Activated B cell treated with CpG ODN at 0.5 μM for 24 hours (primary cell): ENCODE results near the gene PSMA5. TPM values are rescaled to one million over a fixed set of nuclear protein-coding genes. Genes with fewer than 3 reads are reported as not detected.
"Not testable (repeated sequence)": the region's sequence is repeated elsewhere in the genome, so short reads cannot be mapped to it uniquely, and the experiment has no call there.

Experiments used
- ATAC-seq: fragments of 200-7000 bp; cut with Tn5 transposase; one replicate; pipeline ENCODE4 v1.10.0; 2021; ENCODE audit warnings: low read depth, mild to moderate bottlenecking, moderate library complexity
- CTCF ChIA-PET: fragments of 350-600 bp; sonication (Branson Sonifier 250); formaldehyde crosslinking; loops from one replicate; lab custom pipeline; 2021; ENCODE audit warnings: antibody characterized with exemption; lab: Charles Lee
- POLR2A ChIA-PET: fragments of 350-600 bp; sonication (Branson Sonifier 250); formaldehyde crosslinking; loops from one replicate; lab custom pipeline; 2021; ENCODE audit warnings: antibody characterized with exemption; lab: Charles Lee
- DNase-seq: peaks from one replicate; pipeline ENCODE4 v3.0.0; 2022
- H3K27ac Mint-ChIP-seq: one replicate; pipeline ENCODE4 v1.8.0; 2020; ENCODE audit warnings: mixed read lengths
- H3K27me3 Mint-ChIP-seq: one replicate; pipeline ENCODE4 v1.8.0; 2021; ENCODE audit warnings: mixed read lengths
- H3K36me3 Mint-ChIP-seq: one replicate; pipeline ENCODE4 v1.8.0; 2021; ENCODE audit warnings: low read depth, mixed read lengths
- H3K4me1 Mint-ChIP-seq: one replicate; pipeline ENCODE4 v1.8.0; 2021; ENCODE audit warnings: mixed read lengths
- H3K4me3 Mint-ChIP-seq: one replicate; pipeline ENCODE4 v1.8.0; 2020; ENCODE audit warnings: mild to moderate bottlenecking, mixed read lengths
- H3K9me3 Mint-ChIP-seq: one replicate; pipeline ENCODE4 v1.8.0; 2020; ENCODE audit warnings: mixed read lengths
- CTCF ChIP-seq: fragments of 200-600 bp; IDR thresholded peaks from one replicate; pipeline ENCODE4 v1.8.0; 2022; ENCODE audit warnings: antibody characterized with exemption, mild to moderate bottlenecking
- intact Hi-C: fragments of 100-400 bp; cut with micrococcal nuclease; formaldehyde crosslinking; loops from one replicate; pipeline ENCODE4 v1.15.1; 2024
- total RNA-seq: library from RNA; stranded (reverse); gene quantifications from 2 replicates; pipeline ENCODE4 v1.2.3, GENCODE V29; 2022

Gene PSMA5
- total RNA-seq, 1 donor from 2014 or later = 105 TPM

GRCh38 chr1:109466125-109466451 lies 39.8 kb upstream of the PSMA5 start:
- no peak overlapping the region for H3K27ac Mint-ChIP-seq
- peaks cover 5% of the 10 kb centered on the region for H3K4me1 Mint-ChIP-seq
- H3K9me3 Mint-ChIP-seq = no peaks in the 10 kb centered on the region
- CTCF ChIA-PET = no interaction called here
- no peak for DNase-seq
- intact Hi-C loops = loop anchor here (5.0 kb wide), 1 partner anchor 39 kb away; the partner anchor contains the start of gene PSMA5
- POLR2A ChIA-PET = no interaction called here
- H3K4me3 Mint-ChIP-seq = peak overlapping the region; percentile 48
- no peak for TF ChIP-seq CTCF
- peaks cover 63% of the 10 kb centered on the region for H3K27me3 Mint-ChIP-seq
- H3K36me3 Mint-ChIP-seq = no peaks in the 10 kb centered on the region
- ATAC-seq = no peak

GRCh38 chr1:109457819-109458218 lies 31.6 kb upstream of the PSMA5 start:
- H3K9me3 Mint-ChIP-seq = peaks cover 10% of the 10 kb centered on the region
- intact Hi-C loops = no loop called here
- ATAC-seq = no peak

GRCh38 chr1:109454497-109455133 lies 28.4 kb upstream of the PSMA5 start:
- Mint-ChIP-seq H3K4me1 (no peaks in the 10 kb centered on the region), H3K9me3 (peaks cover 10% of the 10 kb centered on the region), H3K36me3 (no peaks in the 10 kb centered on the region), H3K27me3 (peaks cover 28% of the 10 kb centered on the region), H3K27ac (no peak overlapping the region), H3K4me3 (no peak overlapping the region)
- POLR2A ChIA-PET = interaction anchor here (0.6 kb wide), 1 partner anchor 1633 kb away, joined by 3 read pairs; no protein-coding TSS in a partner anchor
- CTCF ChIA-PET = no interaction called here
- intact Hi-C loops = no loop called here
- ATAC-seq = no peak
- TF ChIP-seq CTCF = no peak
- no peak for DNase-seq

More at GRCh38 chr1:109457819-109458218, 31.6 kb upstream of the PSMA5 start:
- no peak for DNase-seq
- Mint-ChIP-seq H3K4me3 (no peak overlapping the region), H3K36me3 (no peaks in the 10 kb centered on the region), H3K27me3 (peaks cover 36% of the 10 kb centered on the region), H3K27ac (no peak overlapping the region), H3K4me1 (no peaks in the 10 kb centered on the region)
- POLR2A ChIA-PET = no interaction called here
- CTCF ChIA-PET = no interaction called here
- no peak for TF ChIP-seq CTCF

GRCh38 chr1:109447524-109447923 lies 21.3 kb upstream of the PSMA5 start:
- no peak for TF ChIP-seq CTCF
- Mint-ChIP-seq H3K4me3 (no peak overlapping the region), H3K9me3 (no peaks in the 10 kb centered on the region), H3K27me3 (peaks cover 34% of the 10 kb centered on the region), H3K27ac (no peak overlapping the region), H3K4me1 (no peaks in the 10 kb centered on the region), H3K36me3 (no peaks in the 10 kb centered on the region)
- no peak for ATAC-seq
- no peak for DNase-seq
- intact Hi-C loops = no loop called here
- ChIA-PET POLR2A (no interaction called here), CTCF (no interaction called here)

- POLR2A ChIA-PET = interaction anchor here (0.7 kb wide), 1 partner anchor 21 kb away, joined by 3 read pairs; no protein-coding TSS in a partner anchor
- CTCF ChIA-PET, ATAC-seq, H3K9me3 Mint-ChIP-seq, H3K36me3 Mint-ChIP-seq, H3K4me3 Mint-ChIP-seq, H3K4me1 Mint-ChIP-seq, H3K27ac Mint-ChIP-seq, intact Hi-C loops, DNase-seq: not testable (repeated sequence)
- H3K27me3 Mint-ChIP-seq = peaks cover 33% of the 10 kb centered on the region
Observed at GRCh38 chr1:109445949-109446695, 19.9 kb upstream of the PSMA5 start.
